Measurements from ENCODE around the gene DOCK2. TPM values are rescaled to one million over a fixed set of nuclear protein-coding genes. Genes with fewer than 3 reads are reported as not detected.
A peak's percentile ranks its signal among the peaks of the same experiment; 100 is the strongest.

Gene DOCK2
- total and polyA plus RNA-seq, 9 of the 15 experiments (the other 6 are each of a cell fraction or from before 2014, with no cell fraction given) = 4.5 to 42.6 (median 20.5) TPM

- TF ChIP-seq BRD4 (IDR thresholded peaks at IDR 0.05) (no peak), PURB (CRISPR knock-in tag; IDR thresholded peaks at IDR 0.05; ENCODE audit: low read depth) (no peak), ZNF584 (CRISPR knock-in tag; IDR thresholded peaks at IDR 0.05; ENCODE audit: low read depth) (no peak), ZNF507 (tag; conservative IDR thresholded peaks at IDR 0.05) (no peak), NEUROD1 (IDR thresholded peaks at IDR 0.05; ENCODE audit: borderline replicate concordance, low read depth, low read length, partially characterized antibody) (no peak), ZNF41 (CRISPR knock-in tag; conservative IDR thresholded peaks at IDR 0.05) (no peak), ZNF592 (IDR thresholded peaks at IDR 0.05) (0 out of 2 replicates have a peak, but pooled peaks have one; percentile 41), MYBL2 (IDR thresholded peaks at IDR 0.05; ENCODE audit: low read depth) (no peak), MYBL2 (CRISPR knock-in tag; IDR thresholded peaks at IDR 0.05; ENCODE audit: borderline replicate concordance) (no peak), CGGBP1 (CRISPR knock-in tag; IDR thresholded peaks at IDR 0.05) (no peak), CEBPG (CRISPR knock-in tag; IDR thresholded peaks at IDR 0.05) (no peak), CEBPG (tag; conservative IDR thresholded peaks at IDR 0.05 in 1 of 2, IDR thresholded peaks at IDR 0.05 in 1 of 2) (no peak)
- TF ChIP-seq, protein P1, sequence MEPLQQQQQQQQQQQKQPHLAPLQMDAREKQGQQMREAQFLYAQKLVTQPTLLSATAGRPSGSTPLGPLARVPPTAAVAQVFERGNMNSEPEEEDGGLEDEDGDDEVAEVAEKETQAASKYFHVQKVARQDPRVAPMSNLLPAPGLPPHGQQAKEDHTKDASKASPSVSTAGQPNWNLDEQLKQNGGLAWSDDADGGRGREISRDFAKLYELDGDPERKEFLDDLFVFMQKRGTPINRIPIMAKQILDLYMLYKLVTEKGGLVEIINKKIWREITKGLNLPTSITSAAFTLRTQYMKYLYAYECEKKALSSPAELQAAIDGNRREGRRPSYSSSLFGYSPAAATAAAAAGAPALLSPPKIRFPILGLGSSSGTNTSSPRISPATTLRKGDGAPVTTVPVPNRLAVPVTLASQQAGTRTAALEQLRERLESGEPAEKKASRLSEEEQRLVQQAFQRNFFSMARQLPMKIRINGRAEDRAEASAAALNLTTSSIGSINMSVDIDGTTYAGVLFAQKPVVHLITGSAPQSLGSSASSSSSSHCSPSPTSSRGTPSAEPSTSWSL (CRISPR knock-in tag; IDR thresholded peaks at IDR 0.05; ENCODE audit: borderline replicate concordance) = 0 out of 2 replicates have a peak, but pooled peaks have one; percentile 19
- TF ChIP-seq, protein P2, sequence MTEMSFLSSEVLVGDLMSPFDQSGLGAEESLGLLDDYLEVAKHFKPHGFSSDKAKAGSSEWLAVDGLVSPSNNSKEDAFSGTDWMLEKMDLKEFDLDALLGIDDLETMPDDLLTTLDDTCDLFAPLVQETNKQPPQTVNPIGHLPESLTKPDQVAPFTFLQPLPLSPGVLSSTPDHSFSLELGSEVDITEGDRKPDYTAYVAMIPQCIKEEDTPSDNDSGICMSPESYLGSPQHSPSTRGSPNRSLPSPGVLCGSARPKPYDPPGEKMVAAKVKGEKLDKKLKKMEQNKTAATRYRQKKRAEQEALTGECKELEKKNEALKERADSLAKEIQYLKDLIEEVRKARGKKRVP (CRISPR knock-in tag; IDR thresholded peaks at IDR 0.05) = no peak
- TF ChIP-seq, protein P3, sequence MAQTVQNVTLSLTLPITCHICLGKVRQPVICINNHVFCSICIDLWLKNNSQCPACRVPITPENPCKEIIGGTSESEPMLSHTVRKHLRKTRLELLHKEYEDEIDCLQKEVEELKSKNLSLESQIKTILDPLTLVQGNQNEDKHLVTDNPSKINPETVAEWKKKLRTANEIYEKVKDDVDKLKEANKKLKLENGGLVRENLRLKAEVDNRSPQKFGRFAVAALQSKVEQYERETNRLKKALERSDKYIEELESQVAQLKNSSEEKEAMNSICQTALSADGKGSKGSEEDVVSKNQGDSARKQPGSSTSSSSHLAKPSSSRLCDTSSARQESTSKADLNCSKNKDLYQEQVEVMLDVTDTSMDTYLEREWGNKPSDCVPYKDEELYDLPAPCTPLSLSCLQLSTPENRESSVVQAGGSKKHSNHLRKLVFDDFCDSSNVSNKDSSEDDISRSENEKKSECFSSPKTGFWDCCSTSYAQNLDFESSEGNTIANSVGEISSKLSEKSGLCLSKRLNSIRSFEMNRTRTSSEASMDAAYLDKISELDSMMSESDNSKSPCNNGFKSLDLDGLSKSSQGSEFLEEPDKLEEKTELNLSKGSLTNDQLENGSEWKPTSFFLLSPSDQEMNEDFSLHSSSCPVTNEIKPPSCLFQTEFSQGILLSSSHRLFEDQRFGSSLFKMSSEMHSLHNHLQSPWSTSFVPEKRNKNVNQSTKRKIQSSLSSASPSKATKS (CRISPR knock-in tag; IDR thresholded peaks at IDR 0.05) = no peak
- TF ChIP-seq, protein P4, sequence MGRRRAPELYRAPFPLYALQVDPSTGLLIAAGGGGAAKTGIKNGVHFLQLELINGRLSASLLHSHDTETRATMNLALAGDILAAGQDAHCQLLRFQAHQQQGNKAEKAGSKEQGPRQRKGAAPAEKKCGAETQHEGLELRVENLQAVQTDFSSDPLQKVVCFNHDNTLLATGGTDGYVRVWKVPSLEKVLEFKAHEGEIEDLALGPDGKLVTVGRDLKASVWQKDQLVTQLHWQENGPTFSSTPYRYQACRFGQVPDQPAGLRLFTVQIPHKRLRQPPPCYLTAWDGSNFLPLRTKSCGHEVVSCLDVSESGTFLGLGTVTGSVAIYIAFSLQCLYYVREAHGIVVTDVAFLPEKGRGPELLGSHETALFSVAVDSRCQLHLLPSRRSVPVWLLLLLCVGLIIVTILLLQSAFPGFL (CRISPR knock-in tag; IDR thresholded peaks at IDR 0.05) = no peak
These were observed at the start of gene DOCK2 (continued) for GRCh38 chr5:169637085-169637548.

All from K562 (cell line).